Activated CD4-positive, alpha-beta memory T cell treated with anti-CD3 and anti-CD28 coated beads, Interleukin-2, amount 10 ng/mL, durations not matched to agents 7 days and 5 days (primary cell): ENCODE results near the gene IP6K1. TPM values are rescaled to one million over a fixed set of nuclear protein-coding genes. Genes with fewer than 3 reads are reported as not detected.
"Not testable (repeated sequence)": the region's sequence is repeated elsewhere in the genome, so short reads cannot be mapped to it uniquely, and the experiment has no call there.

Source experiments
- CTCF ChIA-PET: fragments of 350-600 bp; sonication (Branson Sonifier 250); formaldehyde crosslinking; loops from one replicate; lab custom pipeline; 2021; ENCODE audit warnings: antibody characterized with exemption, inconsistent platforms; lab: Charles Lee
- POLR2A ChIA-PET: fragments of 350-600 bp; sonication (Branson Sonifier 250); formaldehyde crosslinking; loops from one replicate; lab custom pipeline; 2021; ENCODE audit warnings: antibody characterized with exemption; lab: Charles Lee
- DNase-seq: peaks from one replicate; pipeline ENCODE4 v3.0.0-alpha.2; 2020
- H3K27ac Mint-ChIP-seq: one replicate; pipeline ENCODE4 v1.8.0; 2021; ENCODE audit warnings: mild to moderate bottlenecking, mixed read lengths
- H3K27me3 Mint-ChIP-seq: one replicate; pipeline ENCODE4 v1.8.0; 2021; ENCODE audit warnings: mixed read lengths
- H3K36me3 Mint-ChIP-seq: one replicate; pipeline ENCODE4 v1.8.0; 2021; ENCODE audit warnings: low read depth, mixed read lengths
- H3K4me1 Mint-ChIP-seq: one replicate; pipeline ENCODE4 v1.8.0; 2021; ENCODE audit warnings: mixed read lengths
- H3K4me3 Mint-ChIP-seq: one replicate; pipeline ENCODE4 v1.8.0; 2021; ENCODE audit warnings: mild to moderate bottlenecking, mixed read lengths
- H3K9me3 Mint-ChIP-seq: one replicate; pipeline ENCODE4 v1.8.0; 2021; ENCODE audit warnings: mixed read lengths
- total RNA-seq, 2 experiments: library from RNA; stranded (reverse); gene quantifications; one replicate each; pipeline ENCODE4 v1.2.3, GENCODE V29; 2021

Gene IP6K1
- total RNA-seq, 2 experiments from 2014 or later, result 38.8 to 39.2 TPM

DNA sequence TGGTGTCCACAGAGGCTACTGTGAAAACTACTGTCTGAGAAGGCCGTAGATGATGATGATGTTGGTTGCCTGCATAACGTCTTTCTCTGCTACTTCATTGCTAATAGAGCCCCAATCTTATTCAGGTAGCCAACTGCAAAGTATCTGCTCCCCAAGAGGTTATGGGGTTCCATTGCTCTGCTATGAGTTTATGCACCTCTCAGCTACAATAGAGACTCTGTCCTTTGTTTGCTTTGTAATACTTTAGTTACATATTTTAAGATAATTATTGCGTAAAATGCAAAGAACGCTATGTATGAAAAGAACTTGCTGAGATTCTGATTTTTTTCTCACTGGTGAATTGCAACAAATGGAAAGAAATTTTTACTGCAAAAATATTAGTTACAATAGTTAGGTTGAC is 34.8 kb downstream of the IP6K1 start:
- CTCF ChIA-PET, result no interaction called here
- Mint-ChIP-seq H3K4me1 (peaks cover 2% of the 10 kb centered on the region), H3K9me3 (no peaks in the 10 kb centered on the region), H3K27me3 (no peaks in the 10 kb centered on the region), H3K36me3 (peaks cover 18% of the 10 kb centered on the region), H3K4me3 (no peak overlapping the region), H3K27ac (no peak overlapping the region)
- POLR2A ChIA-PET, result no interaction called here
- no peak for DNase-seq

DNA sequence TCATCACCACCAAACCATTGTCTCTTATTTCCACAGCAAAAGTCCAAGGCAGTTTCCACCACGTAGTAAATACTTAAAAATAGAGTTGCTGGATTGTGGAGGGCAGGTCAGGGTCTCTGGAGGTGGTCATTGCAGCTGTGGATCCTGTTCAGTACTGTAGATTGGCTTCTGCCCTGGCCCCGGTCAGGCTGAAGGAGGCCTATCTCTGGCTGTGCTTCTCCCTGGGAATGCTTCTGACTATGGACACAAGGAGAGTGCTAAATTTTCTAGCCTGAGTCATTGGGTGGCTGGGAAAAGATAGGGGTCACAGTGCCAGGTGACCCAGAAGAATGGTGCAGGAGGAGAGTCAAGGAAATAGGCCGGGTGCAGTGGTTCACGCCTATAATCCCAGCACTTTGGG is 36.3 kb downstream of the IP6K1 start:
- DNase-seq, result no peak
- Mint-ChIP-seq H3K4me1 (peaks cover 2% of the 10 kb centered on the region), H3K4me3 (no peak overlapping the region), H3K9me3 (no peaks in the 10 kb centered on the region), H3K27ac (no peak overlapping the region), H3K36me3 (peaks cover 24% of the 10 kb centered on the region), H3K27me3 (no peaks in the 10 kb centered on the region)
- ChIA-PET CTCF (interaction anchor here (2.0 kb wide), 1 partner anchor 89 kb away, joined by 8 read pairs; no protein-coding TSS in a partner anchor), POLR2A (no interaction called here)

DNA sequence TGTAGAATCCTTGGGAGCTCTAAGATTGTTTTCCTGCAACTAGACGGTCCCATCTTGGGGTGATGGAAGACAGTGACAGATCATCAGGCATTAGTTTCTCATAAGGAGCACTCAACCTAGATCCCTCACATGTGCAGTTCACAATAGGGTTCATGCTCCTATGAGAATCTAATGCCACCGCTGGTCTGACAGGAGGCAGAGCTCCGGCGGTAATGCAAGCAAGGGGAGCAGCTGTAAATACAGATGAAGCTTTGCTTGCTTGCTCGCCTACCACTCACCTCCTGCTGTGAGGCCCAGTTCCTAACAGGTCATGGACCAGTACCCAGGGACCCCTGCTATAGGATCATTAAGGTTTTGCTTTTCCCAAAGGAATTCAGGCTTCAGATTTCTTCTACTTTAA is 37.5 kb downstream of the IP6K1 start:
- H3K4me3 Mint-ChIP-seq, DNase-seq, H3K27ac Mint-ChIP-seq, H3K9me3 Mint-ChIP-seq, POLR2A ChIA-PET, H3K27me3 Mint-ChIP-seq, H3K4me1 Mint-ChIP-seq: not testable (repeated sequence)
- peaks cover 26% of the 10 kb centered on the region for H3K36me3 Mint-ChIP-seq
- CTCF ChIA-PET, result interaction anchor here (2.0 kb wide), 1 partner anchor 90 kb away, joined by 8 read pairs; no protein-coding TSS in a partner anchor

DNA sequence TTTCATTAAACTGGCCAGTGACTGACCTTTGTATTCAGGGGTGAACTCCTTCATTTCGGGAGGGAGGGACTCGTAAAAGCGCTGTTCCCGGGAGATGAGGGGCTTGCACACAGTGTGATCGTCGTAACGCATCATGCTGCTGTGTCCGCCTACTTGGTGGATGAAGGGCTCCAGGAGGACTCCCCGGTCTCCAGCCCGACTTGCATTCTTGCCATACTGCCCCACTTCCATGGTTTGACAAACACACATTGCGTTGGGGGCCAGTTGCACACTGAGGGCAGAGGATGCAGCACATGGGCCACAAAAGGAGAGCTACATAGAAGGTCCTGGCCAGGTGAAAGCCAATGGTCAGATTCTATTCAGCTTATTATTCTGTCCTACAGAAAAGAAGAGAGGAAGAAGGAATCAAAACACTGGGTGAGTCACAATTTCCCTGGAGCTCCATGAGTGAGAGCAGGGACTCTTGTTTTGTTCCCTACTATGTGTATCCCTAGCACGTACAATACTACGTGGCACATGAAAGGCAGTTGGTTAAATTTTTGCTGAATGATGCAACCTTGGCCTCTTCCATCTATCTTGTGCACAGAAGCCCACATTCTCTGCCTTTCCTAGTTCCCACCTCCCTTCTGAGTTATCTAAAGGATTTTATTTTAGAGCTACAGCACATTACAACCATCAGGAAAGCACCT is 38.4 kb downstream of the IP6K1 start:
- POLR2A ChIA-PET, result no interaction called here
- Mint-ChIP-seq H3K36me3 (peaks cover 24% of the 10 kb centered on the region), H3K27ac (no peak overlapping the region), H3K4me1 (no peaks in the 10 kb centered on the region), H3K9me3 (no peaks in the 10 kb centered on the region), H3K27me3 (no peaks in the 10 kb centered on the region), H3K4me3 (no peak overlapping the region)
- CTCF ChIA-PET, result interaction anchor here (2.0 kb wide), 1 partner anchor 91 kb away, joined by 8 read pairs; no protein-coding TSS in a partner anchor
- no peak for DNase-seq

DNA sequence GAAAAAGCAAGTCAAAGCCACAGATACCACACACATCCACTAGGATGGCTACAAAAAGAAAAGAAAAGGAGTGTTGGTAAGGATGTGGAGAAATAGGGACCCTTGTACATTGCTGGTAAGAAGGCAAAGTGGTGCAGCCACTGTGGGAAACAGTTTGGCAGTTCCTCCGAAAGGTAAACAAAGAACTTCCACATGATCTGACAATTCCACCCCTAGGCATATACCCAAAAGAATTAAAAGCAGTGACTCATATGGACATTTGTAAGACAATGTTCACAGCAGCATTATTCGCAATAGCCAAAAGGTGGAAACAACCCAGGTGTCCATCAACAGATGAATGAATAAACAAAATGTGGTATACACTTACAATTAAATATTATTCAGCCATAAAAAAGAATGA is 40.4 kb downstream of the IP6K1 start:
- DNase-seq, result no peak
- Mint-ChIP-seq H3K36me3 (peaks cover 24% of the 10 kb centered on the region), H3K4me1 (no peaks in the 10 kb centered on the region), H3K27me3 (no peaks in the 10 kb centered on the region), H3K4me3 (no peak overlapping the region), H3K27ac (no peak overlapping the region), H3K9me3 (no peaks in the 10 kb centered on the region)
- CTCF ChIA-PET, result no interaction called here
- POLR2A ChIA-PET, result no interaction called here

DNA sequence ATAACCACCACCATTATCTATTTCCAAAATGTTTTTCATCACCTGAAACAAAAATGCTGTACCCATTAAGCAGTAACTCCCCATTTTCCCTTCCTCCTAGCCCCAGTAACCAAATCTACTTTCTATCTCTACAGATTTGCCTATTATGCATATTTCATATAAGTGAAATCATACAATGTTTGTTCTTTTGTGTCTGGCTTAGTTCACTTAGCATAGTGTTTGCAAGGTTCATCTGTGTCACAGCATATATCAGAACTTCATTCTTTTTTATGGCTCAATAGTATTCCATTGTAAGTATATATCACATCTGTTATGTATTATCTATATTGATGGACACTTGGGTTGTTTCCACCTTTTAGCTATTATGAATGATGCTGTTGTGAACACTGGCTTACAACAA is 45.9 kb downstream of the IP6K1 start:
- peaks cover 33% of the 10 kb centered on the region for H3K36me3 Mint-ChIP-seq

DNA sequence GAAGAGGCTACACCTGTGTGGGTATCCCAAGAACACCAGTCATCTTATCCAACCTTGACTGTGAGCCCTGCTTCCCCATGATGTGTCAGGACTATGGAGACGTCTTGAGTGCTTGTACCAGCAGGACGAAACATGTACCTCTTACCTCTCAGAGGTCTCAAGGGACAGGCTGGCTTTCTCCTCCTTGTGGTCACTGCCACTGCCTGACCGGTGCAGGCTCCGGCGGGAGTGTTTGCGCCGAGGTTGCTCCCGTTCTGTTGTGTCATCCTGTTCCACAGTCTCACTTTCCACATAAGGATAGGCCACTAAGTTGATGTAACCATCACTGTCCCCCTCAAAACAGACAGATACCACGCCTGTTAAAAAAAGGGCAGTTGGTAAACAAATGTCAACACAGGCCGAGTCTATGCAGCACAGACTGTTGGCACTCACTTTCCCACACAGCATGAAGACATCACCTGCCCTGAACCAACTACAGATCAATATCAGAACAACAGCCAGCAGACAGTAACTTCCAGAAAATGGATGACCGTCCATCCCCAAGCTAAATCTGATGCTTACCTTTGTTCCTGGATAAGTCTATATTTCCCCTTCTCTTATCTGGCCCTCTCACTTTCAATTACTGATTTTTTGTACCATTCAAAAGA is 48.2 kb downstream of the IP6K1 start:
- no peaks in the 10 kb centered on the region for H3K27me3 Mint-ChIP-seq
- H3K9me3 Mint-ChIP-seq, result no peaks in the 10 kb centered on the region
- H3K4me1 Mint-ChIP-seq, result peaks cover 4% of the 10 kb centered on the region
- CTCF ChIA-PET, result interaction anchor here (1.2 kb wide), 1 partner anchor 198 kb away, joined by 4 read pairs; no protein-coding TSS in a partner anchor
- no peak for DNase-seq
- peaks cover 31% of the 10 kb centered on the region for H3K36me3 Mint-ChIP-seq
- no peak overlapping the region for H3K4me3 Mint-ChIP-seq
- H3K27ac Mint-ChIP-seq, result no peak overlapping the region
- POLR2A ChIA-PET, result interaction anchor here (2.0 kb wide), 1 partner anchor 14 kb away, joined by 7 read pairs; the partner anchor contains the start of gene GMPPB

More for the DNA sequence above, 45.9 kb downstream of the IP6K1 start:
- ChIA-PET CTCF (no interaction called here), POLR2A (no interaction called here)
- Mint-ChIP-seq H3K27ac (no peak overlapping the region), H3K4me3 (no peak overlapping the region), H3K4me1 (peaks cover 4% of the 10 kb centered on the region), H3K9me3 (no peaks in the 10 kb centered on the region), H3K27me3 (no peaks in the 10 kb centered on the region)
- no peak for DNase-seq

DNA sequence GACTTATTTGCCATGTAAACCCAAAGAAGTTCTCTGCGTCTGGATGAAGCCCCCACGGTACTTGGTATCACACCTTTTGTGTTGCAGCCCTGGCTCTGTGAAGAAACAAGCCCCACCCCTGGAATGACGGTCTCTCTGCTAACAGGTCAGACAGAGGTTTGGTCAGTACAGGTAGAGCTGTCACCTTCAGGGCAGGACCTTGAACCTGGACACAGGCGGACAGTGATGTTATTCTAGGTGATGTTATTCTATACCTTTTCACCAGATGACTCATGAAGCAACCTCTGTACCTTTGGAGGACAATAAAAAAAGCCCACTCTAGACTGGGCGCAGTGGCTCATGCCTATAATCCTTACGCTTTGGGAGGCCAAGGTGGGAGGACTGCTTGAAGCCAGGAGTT is 51.6 kb downstream of the IP6K1 start:
- CTCF ChIA-PET, result no interaction called here
- no peak overlapping the region for H3K4me3 Mint-ChIP-seq
- no peak for DNase-seq
- POLR2A ChIA-PET, result interaction anchor here (1.4 kb wide), 1 partner anchor 10 kb away, joined by 6 read pairs; no protein-coding TSS in a partner anchor
- H3K27me3 Mint-ChIP-seq, result no peaks in the 10 kb centered on the region
- H3K9me3 Mint-ChIP-seq, result no peaks in the 10 kb centered on the region
- peaks cover 47% of the 10 kb centered on the region for H3K36me3 Mint-ChIP-seq
- H3K27ac Mint-ChIP-seq, result no peak overlapping the region
- H3K4me1 Mint-ChIP-seq, result peaks cover 6% of the 10 kb centered on the region

DNA sequence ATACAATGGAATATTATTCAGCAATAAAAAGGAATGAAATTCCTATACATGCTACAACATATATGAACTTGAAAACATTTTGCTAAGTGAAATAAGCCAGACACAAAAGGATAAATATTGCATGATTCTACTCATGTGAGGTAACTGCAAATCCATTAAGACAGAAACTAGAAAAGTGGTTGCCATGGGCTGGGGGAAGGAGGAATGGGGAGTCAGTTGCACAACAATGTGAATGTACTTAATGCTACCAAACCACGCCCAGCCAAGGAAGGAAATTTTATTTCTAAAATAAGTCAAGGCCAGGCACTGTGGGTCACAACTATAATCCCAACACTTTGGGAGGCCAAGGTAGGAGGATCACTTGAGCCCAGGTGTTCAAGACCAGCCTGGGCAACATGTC is 52.8 kb downstream of the IP6K1 start:
- ChIA-PET CTCF (interaction anchor here (0.6 kb wide), 2 partner anchors 21 to 54 kb away, joined by 3 to 4 read pairs; no protein-coding TSS in a partner anchor), POLR2A (no interaction called here)
- Mint-ChIP-seq H3K27me3 (no peaks in the 10 kb centered on the region), H3K27ac (no peak overlapping the region), H3K9me3 (no peaks in the 10 kb centered on the region), H3K36me3 (peaks cover 44% of the 10 kb centered on the region), H3K4me1 (peaks cover 4% of the 10 kb centered on the region), H3K4me3 (no peak overlapping the region)
- DNase-seq, result no peak

DNA sequence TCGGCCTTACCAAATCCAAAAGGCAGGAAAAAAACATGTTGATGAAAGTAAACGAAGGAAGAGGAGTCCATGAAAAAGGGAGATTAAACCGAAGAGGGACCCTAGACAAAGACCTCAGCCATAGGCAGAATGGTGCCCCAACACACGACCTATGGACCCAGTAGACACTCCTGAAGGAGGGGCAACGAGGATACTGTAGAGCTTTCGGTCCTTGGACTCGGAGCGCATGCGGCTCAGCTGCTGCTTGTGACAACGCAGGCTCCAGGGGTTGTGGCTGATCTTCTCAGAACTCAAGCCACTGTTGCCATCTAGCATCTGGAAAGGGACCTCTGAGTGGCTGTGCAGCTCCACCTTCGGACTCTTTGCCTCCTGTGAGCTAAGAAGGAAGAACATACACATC is 53.7 kb downstream of the IP6K1 start:
- Mint-ChIP-seq H3K4me1 (peaks cover 3% of the 10 kb centered on the region), H3K27me3 (no peaks in the 10 kb centered on the region), H3K27ac (no peak overlapping the region), H3K36me3 (peaks cover 34% of the 10 kb centered on the region), H3K4me3 (no peak overlapping the region), H3K9me3 (no peaks in the 10 kb centered on the region)
- CTCF ChIA-PET, result no interaction called here
- no peak for DNase-seq
- POLR2A ChIA-PET, result no interaction called here

DNA sequence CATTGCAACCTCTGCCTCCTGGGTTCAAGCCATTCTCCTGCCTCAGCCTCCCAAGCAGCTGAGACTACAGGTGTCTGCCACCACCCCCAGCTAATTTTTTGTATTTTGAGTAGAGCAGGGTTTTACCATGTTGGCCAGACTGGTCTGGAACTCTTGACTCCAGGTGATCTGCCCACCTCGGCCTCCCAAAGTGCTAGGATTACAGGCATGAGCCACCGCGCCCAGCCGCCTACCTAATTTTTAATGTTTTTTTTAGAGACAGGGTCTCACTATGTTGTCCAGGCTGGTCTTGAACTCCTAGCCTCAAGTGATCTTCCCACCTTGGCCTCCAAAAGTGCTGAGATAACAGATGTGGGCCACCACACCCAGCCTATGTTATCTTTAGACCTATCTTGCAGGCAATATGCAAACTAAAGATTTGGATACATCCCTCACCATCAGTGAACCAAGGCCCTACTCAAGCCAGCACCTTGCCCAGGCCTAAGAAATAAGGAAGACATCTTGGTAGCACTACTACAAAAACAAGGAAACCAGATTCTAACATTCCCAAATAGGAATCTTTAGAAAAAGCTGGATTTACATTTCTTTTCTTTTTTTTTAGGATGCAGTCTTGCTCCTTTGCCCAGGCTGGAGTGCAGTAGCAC is 56.3 kb downstream of the IP6K1 start:
- Mint-ChIP-seq H3K9me3 (no peaks in the 10 kb centered on the region), H3K36me3 (peaks cover 22% of the 10 kb centered on the region), H3K27me3 (no peaks in the 10 kb centered on the region), H3K27ac (no peak overlapping the region), H3K4me1 (peaks cover 1% of the 10 kb centered on the region), H3K4me3 (no peak overlapping the region)
- DNase-seq, result no peak
- POLR2A ChIA-PET, result no interaction called here
- CTCF ChIA-PET, result no interaction called here

DNA sequence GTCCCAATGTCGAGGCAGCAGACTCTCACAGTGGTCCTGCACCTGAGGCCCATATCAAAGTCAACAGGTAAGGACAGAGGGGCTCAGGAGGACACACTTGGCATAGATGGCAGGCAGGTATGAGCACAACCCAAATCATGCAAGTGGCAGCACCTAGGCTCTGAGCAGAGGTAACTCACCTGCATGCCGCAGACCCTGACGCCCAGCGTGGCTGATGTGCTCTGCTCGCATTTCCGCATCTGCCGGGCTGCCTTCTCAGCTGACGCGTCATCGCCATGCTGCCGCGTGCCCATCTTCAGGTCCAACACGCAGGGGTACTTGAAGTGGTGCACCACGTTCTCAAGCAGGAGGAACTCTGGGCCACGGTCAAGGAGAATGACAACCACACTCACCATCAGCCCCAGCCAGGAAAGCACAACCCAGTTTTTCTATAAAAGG is 58.4 kb downstream of the IP6K1 start:
- CTCF ChIA-PET, result no interaction called here
- POLR2A ChIA-PET, result no interaction called here
- no peak for DNase-seq
- Mint-ChIP-seq H3K4me3 (no peak overlapping the region), H3K9me3 (no peaks in the 10 kb centered on the region), H3K27ac (no peak overlapping the region), H3K27me3 (no peaks in the 10 kb centered on the region), H3K4me1 (peaks cover 13% of the 10 kb centered on the region), H3K36me3 (peaks cover 20% of the 10 kb centered on the region)
